ENCODE results near the gene CNTNAP1. TPM values are rescaled to one million over a fixed set of nuclear protein-coding genes. Genes with fewer than 3 reads are reported as not detected.

CNTNAP1 gene
- total and polyA plus RNA-seq, 9 of the 15 experiments (the other 6 are each of a cell fraction or from before 2014, with no cell fraction given): 0.10 to 1.8 (median 0.62) TPM

GRCh38 chr17:42744806-42745617 lies 62.7 kb downstream of the CNTNAP1 start, which contains the start of gene EZH1 (continued):
- TF ChIP-seq ZBTB40 (IDR thresholded peaks at IDR 0.05) (no peak), ZBTB40 (CRISPR knock-in tag; IDR thresholded peaks at IDR 0.05) (no peak), TSC22D4 (tag; IDR thresholded peaks at IDR 0.05) (no peak), ZNF316 (IDR thresholded peaks at IDR 0.05) (no peak), MAFG (tag; conservative IDR thresholded peaks at IDR 0.05) (no peak), ZNF280B (CRISPR knock-in tag; IDR thresholded peaks at IDR 0.05) (no peak), ZNF318 (IDR thresholded peaks at IDR 0.05; ENCODE audit: borderline replicate concordance in 1 of 2, low read depth in 1 of 2) (no peak), RAD51 (IDR thresholded peaks at IDR 0.05; ENCODE audit: borderline replicate concordance, low read depth) (no peak)

Measured in K562 (cell line).